ENCODE results near the gene EFS.

DNA sequence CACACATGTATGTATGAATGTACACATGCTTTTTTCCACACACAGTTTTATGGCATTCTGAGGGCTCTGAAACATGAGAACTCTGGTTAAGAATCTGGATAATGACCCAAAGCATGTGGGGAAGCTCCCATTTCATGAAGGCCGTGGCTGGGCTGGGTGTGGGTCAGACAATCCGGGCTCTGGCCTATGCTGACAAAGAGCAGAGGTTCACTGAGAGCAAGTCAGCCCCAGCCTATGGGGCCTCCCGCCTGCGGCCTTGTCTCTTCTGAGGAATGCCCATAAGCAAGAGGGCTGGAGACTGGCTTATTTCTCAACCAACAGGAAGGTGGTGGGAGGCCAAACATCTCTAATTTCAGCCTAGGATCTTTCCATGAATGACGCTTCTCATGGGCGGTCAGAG is 34.6 kb upstream of the EFS start:
- TF ChIP-seq, protein P1, sequence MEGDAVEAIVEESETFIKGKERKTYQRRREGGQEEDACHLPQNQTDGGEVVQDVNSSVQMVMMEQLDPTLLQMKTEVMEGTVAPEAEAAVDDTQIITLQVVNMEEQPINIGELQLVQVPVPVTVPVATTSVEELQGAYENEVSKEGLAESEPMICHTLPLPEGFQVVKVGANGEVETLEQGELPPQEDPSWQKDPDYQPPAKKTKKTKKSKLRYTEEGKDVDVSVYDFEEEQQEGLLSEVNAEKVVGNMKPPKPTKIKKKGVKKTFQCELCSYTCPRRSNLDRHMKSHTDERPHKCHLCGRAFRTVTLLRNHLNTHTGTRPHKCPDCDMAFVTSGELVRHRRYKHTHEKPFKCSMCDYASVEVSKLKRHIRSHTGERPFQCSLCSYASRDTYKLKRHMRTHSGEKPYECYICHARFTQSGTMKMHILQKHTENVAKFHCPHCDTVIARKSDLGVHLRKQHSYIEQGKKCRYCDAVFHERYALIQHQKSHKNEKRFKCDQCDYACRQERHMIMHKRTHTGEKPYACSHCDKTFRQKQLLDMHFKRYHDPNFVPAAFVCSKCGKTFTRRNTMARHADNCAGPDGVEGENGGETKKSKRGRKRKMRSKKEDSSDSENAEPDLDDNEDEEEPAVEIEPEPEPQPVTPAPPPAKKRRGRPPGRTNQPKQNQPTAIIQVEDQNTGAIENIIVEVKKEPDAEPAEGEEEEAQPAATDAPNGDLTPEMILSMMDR (IDR thresholded peaks at IDR 0.05; ENCODE audit: low read length): no peak
- TF ChIP-seq EZH2phosphoT487 (IDR thresholded peaks at IDR 0.05; ENCODE audit: low read length): no peak

Data from MM.1S (cell line).